IMR-90 (cell line): ENCODE results near the gene HERC6.

Source experiments
- CEBPB ChIP-seq: IDR thresholded peaks from 2 replicates; pipeline ENCODE4 v1.6.1; 2012; ENCODE audit warnings: low read depth, low read length, improper control_type of control experiment
- CTCF ChIP-seq: conservative IDR thresholded peaks from 2 replicates; pipeline ENCODE4 v1.5.1; 2012; ENCODE audit warnings: mild to moderate bottlenecking, low read depth, low read length, improper control_type of control experiment

DNA sequence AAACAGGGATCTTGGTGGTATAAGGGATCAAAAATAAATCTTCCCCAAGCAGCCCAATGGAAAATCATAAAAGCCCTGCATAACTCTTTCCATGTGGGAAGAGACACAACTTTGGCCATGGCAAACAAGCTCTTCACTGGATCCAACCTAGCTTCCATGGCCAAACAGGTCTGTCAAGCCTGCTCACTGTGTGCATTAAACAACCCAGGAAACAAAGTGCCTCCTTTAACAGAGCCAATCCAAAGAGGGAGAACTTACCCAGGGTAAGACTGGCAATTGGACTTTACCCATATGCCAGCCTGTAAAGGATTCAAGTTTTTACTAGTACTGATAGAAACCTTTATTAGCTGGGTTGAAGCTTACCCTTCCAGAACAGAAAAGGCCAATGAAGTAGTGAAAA lies 70.6 kb downstream of the HERC6 start:
- no peak for TF ChIP-seq CEBPB
- TF ChIP-seq CTCF = no peak
